Osteoblast (primary cell): Measurements from ENCODE around the gene CAPN14. TPM values are rescaled to one million over a fixed set of nuclear protein-coding genes. Genes with fewer than 3 reads are reported as not detected.

Experiments used
- DNase-seq: peaks from one replicate; pipeline ENCODE4 v3.0.0; 2011; ENCODE audit warnings: low spot score, mixed read lengths; ENCODE audit not compliant: insufficient read length; ENCODE audit errors: missing footprints
- H2AFZ ChIP-seq: 2 replicates; pipeline ENCODE4 v1.6.0; 2011; ENCODE audit warnings: mild to moderate bottlenecking, low read length
- H3K27ac ChIP-seq: 2 replicates; pipeline ENCODE4 v1.5.1; 2011; ENCODE audit warnings: mild to moderate bottlenecking, low read depth, low read length, moderate library complexity
- H3K27me3 ChIP-seq: 2 replicates; pipeline ENCODE4 v1.6.0; 2012; ENCODE audit warnings: mild to moderate bottlenecking, control low read depth, inconsistent platforms, low read length, moderate library complexity; ENCODE audit not compliant: insufficient read depth
- H3K36me3 ChIP-seq: 2 replicates; pipeline ENCODE4 v1.5.1; 2011; ENCODE audit warnings: mild to moderate bottlenecking, low read length, control low read depth, moderate library complexity; ENCODE audit not compliant: insufficient read depth
- H3K4me1 ChIP-seq: 2 replicates; pipeline ENCODE4 v1.5.1; 2011; ENCODE audit warnings: mild to moderate bottlenecking, low read length, control low read depth, moderate library complexity; ENCODE audit not compliant: insufficient read depth
- H3K4me2 ChIP-seq: 2 replicates; pipeline ENCODE4 v1.6.0; 2011; ENCODE audit warnings: mild to moderate bottlenecking, low read length; ENCODE audit not compliant: insufficient read depth
- H3K4me3 ChIP-seq: fragments of 200-600 bp; sonication (generic); 3 replicates; pipeline ENCODE4 v1.5.1; 2012; ENCODE audit warnings: mild to moderate bottlenecking, low read length, inconsistent platforms; ENCODE audit not compliant: insufficient read depth
- H3K79me2 ChIP-seq: 2 replicates; pipeline ENCODE4 v1.6.0; 2012; ENCODE audit warnings: mild to moderate bottlenecking, low read length, control low read depth, inconsistent platforms; ENCODE audit not compliant: insufficient read depth
- H3K9me3 ChIP-seq: 2 replicates; pipeline ENCODE4 v1.5.1; 2011; ENCODE audit warnings: low read depth, low read length, control low read depth
- H4K20me1 ChIP-seq: 2 replicates; pipeline ENCODE4 v1.6.0; 2012; ENCODE audit warnings: mild to moderate bottlenecking, low read length, control low read depth; ENCODE audit not compliant: insufficient read depth
- total RNA-seq: library from RNA; depleted of rRNA; stranded (reverse); fragments of >200 nt; gene quantifications from 2 replicates; pipeline ENCODE4 v1.2.3, GENCODE V29; 2012
- TF ChIP-seq, protein P1 (sequence below): IDR thresholded peaks from 2 replicates; pipeline ENCODE4 v1.5.1; 2011; ENCODE audit warnings: mild to moderate bottlenecking, low read depth, low read length, moderate library complexity; ENCODE audit errors: extremely low read depth

CAPN14 gene
- under 0.01 TPM in 2 replicates for total RNA-seq

- Histone ChIP-seq H3K27me3 (peaks cover 15% of the 10 kb centered on the region), H3K4me3 (no peak within 1 kb of the TSS), H3K79me2 (no peaks in the 10 kb centered on the region), H3K9me3 (no peaks in the 10 kb centered on the region), H2AFZ (no peak within 1 kb of the TSS), H3K4me1 (no peaks in the 10 kb centered on the region), H3K4me2 (no peak within 1 kb of the TSS), H4K20me1 (no peaks in the 10 kb centered on the region), H3K36me3 (no peaks in the 10 kb centered on the region), H3K27ac (no peak within 1 kb of the TSS)
- TF ChIP-seq, protein P1, sequence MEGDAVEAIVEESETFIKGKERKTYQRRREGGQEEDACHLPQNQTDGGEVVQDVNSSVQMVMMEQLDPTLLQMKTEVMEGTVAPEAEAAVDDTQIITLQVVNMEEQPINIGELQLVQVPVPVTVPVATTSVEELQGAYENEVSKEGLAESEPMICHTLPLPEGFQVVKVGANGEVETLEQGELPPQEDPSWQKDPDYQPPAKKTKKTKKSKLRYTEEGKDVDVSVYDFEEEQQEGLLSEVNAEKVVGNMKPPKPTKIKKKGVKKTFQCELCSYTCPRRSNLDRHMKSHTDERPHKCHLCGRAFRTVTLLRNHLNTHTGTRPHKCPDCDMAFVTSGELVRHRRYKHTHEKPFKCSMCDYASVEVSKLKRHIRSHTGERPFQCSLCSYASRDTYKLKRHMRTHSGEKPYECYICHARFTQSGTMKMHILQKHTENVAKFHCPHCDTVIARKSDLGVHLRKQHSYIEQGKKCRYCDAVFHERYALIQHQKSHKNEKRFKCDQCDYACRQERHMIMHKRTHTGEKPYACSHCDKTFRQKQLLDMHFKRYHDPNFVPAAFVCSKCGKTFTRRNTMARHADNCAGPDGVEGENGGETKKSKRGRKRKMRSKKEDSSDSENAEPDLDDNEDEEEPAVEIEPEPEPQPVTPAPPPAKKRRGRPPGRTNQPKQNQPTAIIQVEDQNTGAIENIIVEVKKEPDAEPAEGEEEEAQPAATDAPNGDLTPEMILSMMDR, result no peak
- DNase-seq, result peak; percentile 65
Measured at GRCh38 chr2:31217465-31218200, at the start of gene CAPN14. Gene CAPN14 (minus strand): TSS chr2:31217515. CDS start chr2:31205447, 12,068 bp downstream.

GRCh38 chr2:31266804-31267203 is 49.5 kb upstream of the CAPN14 start:
- Histone ChIP-seq H3K4me1 (peaks cover 22% of the 10 kb centered on the region), H3K79me2 (no peaks in the 10 kb centered on the region), H2AFZ (no peak overlapping the region), H3K27me3 (no peaks in the 10 kb centered on the region), H3K4me3 (no peak overlapping the region), H4K20me1 (no peaks in the 10 kb centered on the region), H3K36me3 (peaks cover 4% of the 10 kb centered on the region), H3K27ac (no peak overlapping the region), H3K4me2 (no peak overlapping the region), H3K9me3 (no peaks in the 10 kb centered on the region)
- no peak for DNase-seq
- TF ChIP-seq, protein P1, result no peak

DNA sequence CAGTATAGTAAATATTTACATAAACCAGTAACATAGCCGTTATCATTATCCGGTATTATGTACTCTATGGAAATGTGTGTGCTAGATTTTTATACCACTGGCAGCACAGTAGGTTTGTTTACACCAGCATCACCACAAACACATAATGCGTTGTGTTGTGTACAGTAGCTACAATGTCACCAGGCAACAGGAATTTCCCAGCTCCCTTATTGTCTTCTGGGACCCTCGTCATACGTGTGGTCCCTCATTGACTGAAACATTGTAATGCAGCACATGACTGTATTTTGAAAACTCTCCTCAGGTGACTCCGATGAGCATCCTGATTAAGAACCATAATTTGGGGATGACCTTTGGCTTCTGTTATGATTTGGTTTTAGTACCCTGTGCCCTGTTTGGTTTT is 47.9 kb upstream of the CAPN14 start:
- Histone ChIP-seq H3K4me3 (no peak overlapping the region), H2AFZ (no peak overlapping the region), H3K27me3 (no peaks in the 10 kb centered on the region), H3K79me2 (no peaks in the 10 kb centered on the region), H4K20me1 (no peaks in the 10 kb centered on the region), H3K4me2 (no peak overlapping the region), H3K27ac (no peak overlapping the region), H3K4me1 (peaks cover 12% of the 10 kb centered on the region), H3K36me3 (peaks cover 4% of the 10 kb centered on the region), H3K9me3 (no peaks in the 10 kb centered on the region)
- no peak for DNase-seq
- TF ChIP-seq, protein P1, result no peak

- TF ChIP-seq, protein P1, result no peak
- no peak overlapping the region for H3K4me3 ChIP-seq
- H3K27ac ChIP-seq, result no peak overlapping the region
- no peak for DNase-seq
- H3K4me2 ChIP-seq, result no peak overlapping the region
- H4K20me1 ChIP-seq, result no peaks in the 10 kb centered on the region
- no peaks in the 10 kb centered on the region for H3K4me1 ChIP-seq
- no peaks in the 10 kb centered on the region for H3K79me2 ChIP-seq
- H2AFZ ChIP-seq, result no peak overlapping the region
- no peaks in the 10 kb centered on the region for H3K9me3 ChIP-seq
- H3K36me3 ChIP-seq, result peaks cover 4% of the 10 kb centered on the region
- H3K27me3 ChIP-seq, result no peaks in the 10 kb centered on the region
Measured at GRCh38 chr2:31263636-31264190, 46.4 kb upstream of the CAPN14 start.
